Umbilical cord (tissue), 2 donors: Measurements from ENCODE around the gene BTBD17. TPM values are rescaled to one million over a fixed set of nuclear protein-coding genes. Genes with fewer than 3 reads are reported as not detected.
"Not testable (repeated sequence)": the region's sequence is repeated elsewhere in the genome, so short reads cannot be mapped to it uniquely, and the experiment has no call there.

Experiments
- DNase-seq: peaks from one replicate; pipeline ENCODE4 v3.0.0-alpha.2; 2015; ENCODE audit warnings: low spot score
- total RNA-seq: library from RNA; depleted of rRNA; stranded (reverse); fragments of >200 nt; gene quantifications from one replicate; pipeline ENCODE4 v1.2.3, GENCODE V29; 2014; ENCODE audit warnings: low replicate concordance; ENCODE audit not compliant: insufficient read depth

BTBD17 gene, protein sequence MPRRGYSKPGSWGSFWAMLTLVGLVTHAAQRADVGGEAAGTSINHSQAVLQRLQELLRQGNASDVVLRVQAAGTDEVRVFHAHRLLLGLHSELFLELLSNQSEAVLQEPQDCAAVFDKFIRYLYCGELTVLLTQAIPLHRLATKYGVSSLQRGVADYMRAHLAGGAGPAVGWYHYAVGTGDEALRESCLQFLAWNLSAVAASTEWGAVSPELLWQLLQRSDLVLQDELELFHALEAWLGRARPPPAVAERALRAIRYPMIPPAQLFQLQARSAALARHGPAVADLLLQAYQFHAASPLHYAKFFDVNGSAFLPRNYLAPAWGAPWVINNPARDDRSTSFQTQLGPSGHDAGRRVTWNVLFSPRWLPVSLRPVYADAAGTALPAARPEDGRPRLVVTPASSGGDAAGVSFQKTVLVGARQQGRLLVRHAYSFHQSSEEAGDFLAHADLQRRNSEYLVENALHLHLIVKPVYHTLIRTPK
- not detected for total RNA-seq

GRCh38 chr17:74361230-74362068 is at the start of gene BTBD17:
Gene BTBD17, minus strand, starts transcription at chr17:74361868. Its CDS starts 49 bp downstream, at chr17:74361819.
- DNase-seq: no peak

DNA sequence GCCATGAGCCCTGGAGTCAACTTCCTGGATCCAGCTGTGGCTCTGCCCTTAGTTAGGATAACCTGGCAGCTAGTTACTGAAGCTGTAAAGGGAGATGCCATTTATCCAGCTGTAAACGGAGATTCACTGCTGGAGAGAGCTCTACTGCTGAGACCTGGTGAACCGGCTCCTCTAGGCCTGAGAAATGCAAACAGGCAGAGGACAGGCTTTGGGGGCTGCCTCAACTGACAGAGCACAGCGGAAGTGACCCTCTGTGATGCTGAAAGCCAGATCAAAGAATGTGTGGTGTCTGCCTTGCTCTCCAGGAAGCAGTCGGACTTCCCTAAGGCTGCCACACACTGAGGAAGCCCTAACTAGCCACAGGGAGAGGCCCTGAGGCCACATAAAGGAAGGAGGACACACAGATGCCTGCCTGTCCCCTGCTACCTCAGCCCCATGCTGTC is 48.4 kb upstream of the BTBD17 start:
- no peak for DNase-seq

DNA sequence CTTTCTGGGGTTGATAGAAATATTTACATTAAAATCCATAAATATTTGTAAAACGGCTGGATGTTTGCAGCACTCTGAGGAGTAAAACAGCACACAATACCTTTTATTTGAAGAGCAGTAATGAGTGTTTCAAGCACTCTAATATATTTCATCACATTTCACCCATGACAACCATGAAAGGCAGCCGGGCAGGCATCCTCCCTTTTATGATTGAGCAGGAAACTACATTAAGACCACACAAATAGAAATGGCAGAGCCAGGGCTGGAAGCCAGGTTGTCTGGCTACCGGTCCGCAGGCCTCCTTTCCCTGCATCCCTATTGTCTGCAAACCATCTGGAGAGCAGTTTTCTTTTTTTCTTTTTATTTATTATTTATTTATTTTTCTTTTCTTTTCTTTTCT is 47.1 kb upstream of the BTBD17 start:
- no peak for DNase-seq

- no peak for DNase-seq
These were observed 46.6 kb upstream of the BTBD17 start for GRCh38 chr17:74408262-74408661.

GRCh38 chr17:74407384-74407783 is 45.7 kb upstream of the BTBD17 start:
- no peak for DNase-seq

DNA sequence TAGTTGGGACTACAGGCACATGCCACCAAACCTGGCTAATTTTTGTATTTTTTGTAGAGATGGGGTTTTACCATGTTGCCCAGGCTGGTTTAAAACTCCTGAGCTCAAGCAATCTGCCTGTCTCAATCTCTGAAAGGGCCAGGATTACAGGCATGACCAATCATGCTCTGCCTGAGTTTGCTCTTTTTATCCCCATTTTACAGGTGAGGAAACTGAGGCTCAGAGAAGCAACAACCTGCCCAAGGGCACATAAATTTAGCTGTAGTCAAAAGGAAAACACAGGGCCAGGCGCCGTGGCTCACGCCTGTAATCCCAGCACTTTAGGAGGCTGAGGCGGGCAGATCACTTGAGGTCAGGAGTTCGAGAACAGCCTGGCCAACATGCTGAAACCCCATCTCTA is 43.6 kb upstream of the BTBD17 start:
- not testable (repeated sequence) for DNase-seq

- no peak for DNase-seq
These were observed 43.1 kb upstream of the BTBD17 start for GRCh38 chr17:74404789-74405188.

GRCh38 chr17:74404218-74404617 is 42.5 kb upstream of the BTBD17 start:
- no peak for DNase-seq

DNA sequence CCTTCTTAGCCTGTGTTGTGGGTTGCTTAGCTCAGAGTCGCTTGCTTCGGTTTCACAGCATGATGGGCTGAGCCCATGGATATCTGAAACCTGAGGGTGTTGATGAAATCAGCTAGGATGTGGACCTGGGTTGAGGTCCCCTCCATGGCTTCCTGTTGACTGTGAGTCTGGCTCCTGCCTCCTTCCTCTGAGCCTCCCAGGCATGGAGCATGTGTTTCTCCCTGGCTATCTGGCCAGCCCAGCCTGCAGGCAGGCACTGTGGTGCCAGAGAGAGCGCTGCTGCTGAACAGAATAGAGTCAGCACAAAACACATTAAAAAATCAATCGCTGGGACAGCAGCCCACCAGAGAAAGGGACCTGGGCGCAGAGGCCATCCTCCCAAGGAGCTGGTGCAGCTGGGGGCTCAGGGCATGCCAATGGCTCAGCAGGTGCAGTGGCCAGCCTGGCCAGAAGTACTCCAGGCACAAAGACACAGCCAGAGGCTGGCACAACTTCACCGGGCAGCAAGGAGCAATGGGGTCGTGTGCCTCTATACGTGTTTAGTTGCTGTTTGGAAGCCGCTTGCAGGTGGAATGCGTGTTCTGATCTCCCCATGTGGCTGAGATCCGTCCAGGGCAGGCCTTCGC is 42.0 kb upstream of the BTBD17 start:
- no peak for DNase-seq

- DNase-seq: no peak
These were observed 40.4 kb upstream of the BTBD17 start for GRCh38 chr17:74402048-74402447.

DNA sequence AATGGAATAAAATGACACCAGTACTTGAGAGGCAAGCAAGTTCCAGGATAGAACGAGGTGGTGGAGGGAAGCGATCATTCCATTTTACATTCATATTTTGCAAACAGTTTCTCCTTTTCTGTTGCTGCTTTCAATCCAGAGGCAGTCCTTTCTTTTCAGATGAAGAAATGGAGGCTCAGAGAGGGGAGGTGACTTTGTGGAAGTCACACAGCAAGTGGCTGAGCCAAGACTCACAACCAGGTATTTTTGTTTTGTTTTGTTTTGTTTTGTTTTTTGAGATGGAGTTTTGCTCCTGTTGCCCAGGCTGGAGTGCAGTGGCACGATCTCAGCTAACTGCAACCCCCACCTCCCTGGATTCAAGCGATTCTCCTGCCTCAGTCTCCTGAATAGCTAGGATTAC is 34.9 kb upstream of the BTBD17 start:
- no peak for DNase-seq

DNA sequence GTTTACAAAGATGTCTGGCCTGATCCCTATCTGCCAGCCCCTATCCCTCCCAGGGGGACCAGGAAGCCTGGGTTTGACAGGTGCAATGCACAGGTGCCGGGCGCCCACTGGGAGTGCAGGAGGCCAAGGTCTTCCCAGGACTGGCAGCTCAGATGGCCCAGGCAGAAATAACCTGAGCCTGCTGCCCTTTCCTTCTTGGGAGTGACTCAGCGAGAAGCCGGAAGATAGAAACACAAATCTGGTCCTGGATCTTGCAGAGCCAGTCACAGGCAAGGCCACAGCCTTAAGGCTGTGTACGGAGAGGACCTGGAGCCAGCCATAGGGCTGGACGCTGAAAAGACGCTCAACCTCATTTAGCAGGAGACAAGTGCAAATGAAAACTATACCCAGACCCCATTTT is 33.3 kb upstream of the BTBD17 start:
- no peak for DNase-seq

DNA sequence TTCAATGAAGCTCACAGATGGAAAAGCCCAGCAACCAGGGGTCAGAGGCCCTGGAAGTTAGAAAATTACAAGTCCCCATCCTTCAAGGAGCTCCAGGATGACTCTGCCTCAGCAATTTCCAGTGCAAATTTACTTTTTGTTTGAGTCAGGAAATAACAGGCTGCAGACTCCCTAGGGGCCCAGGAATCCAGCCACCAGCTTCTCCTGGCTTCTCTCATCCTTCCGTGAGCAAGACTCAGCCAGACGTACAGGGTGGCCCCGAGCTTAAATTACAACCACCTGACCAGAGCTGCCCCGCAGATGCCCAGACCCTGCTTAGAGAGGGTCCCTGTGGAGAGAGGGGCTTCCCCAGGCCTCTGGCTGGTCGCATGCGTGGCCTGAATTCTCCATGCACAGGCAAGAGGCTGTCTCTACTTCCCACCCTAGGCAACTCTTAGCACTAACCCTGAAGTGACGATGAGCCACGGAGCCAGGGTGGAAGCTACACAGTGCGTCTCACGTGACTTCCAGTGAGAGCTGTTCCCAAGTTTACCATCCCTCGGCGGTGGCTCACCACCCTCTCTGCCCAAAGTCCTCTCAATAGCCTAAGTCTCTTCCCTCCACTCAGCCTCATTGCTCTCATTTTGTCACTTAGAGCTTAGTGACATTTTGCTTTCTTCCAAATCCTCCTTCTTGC is 32.7 kb upstream of the BTBD17 start:
- no peak for DNase-seq

DNA sequence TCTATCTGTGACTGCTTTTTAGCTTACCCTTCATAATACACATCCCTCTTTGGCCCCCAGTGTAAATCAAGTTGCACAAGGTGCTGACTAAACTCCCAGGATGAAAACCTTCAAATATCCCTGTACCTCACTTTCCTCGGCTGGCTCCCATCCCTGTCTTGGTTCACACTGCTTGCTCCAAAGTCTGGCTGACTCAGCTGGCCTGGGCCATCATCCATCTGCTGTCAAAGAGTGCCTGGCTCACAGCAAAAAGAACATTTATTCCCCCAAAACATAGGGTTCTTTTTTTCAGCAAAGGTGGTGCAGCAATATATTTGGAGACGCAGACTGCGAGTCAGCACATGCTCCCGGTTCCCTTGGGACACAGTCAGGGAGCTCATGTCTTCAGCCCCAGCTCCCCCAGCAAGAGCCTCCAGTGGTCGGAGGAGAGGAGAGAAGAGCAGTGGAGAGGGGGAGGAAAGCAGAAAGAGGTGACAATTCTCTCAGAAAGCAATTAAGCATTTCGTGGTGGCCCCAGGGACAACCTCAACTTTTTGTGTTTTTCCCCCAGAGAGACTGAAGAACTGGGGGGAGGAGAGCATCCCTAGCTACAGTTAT is 31.8 kb upstream of the BTBD17 start:
- DNase-seq: peak; percentile 69

GRCh38 chr17:74392848-74393247 is 31.2 kb upstream of the BTBD17 start:
- no peak for DNase-seq

DNA sequence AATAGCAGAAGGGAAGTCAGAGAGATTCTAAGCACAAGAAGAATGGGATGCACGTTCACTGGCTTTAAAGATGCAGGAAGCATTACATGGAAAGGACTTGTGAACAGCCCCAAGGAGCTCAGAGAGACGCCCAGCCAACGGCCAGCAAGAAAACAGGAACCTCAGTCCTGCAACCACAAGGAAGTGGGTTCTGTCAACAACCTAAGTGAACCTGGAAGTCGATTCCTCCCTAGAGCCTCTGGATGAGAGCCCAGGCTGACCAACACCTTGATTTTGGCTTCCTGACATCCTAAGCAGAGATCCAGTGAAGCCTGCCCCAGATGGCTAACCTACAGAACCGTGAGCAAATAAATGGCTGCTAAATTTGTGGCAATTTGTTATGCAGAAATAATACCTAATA is 30.1 kb upstream of the BTBD17 start:
- DNase-seq: no peak

DNA sequence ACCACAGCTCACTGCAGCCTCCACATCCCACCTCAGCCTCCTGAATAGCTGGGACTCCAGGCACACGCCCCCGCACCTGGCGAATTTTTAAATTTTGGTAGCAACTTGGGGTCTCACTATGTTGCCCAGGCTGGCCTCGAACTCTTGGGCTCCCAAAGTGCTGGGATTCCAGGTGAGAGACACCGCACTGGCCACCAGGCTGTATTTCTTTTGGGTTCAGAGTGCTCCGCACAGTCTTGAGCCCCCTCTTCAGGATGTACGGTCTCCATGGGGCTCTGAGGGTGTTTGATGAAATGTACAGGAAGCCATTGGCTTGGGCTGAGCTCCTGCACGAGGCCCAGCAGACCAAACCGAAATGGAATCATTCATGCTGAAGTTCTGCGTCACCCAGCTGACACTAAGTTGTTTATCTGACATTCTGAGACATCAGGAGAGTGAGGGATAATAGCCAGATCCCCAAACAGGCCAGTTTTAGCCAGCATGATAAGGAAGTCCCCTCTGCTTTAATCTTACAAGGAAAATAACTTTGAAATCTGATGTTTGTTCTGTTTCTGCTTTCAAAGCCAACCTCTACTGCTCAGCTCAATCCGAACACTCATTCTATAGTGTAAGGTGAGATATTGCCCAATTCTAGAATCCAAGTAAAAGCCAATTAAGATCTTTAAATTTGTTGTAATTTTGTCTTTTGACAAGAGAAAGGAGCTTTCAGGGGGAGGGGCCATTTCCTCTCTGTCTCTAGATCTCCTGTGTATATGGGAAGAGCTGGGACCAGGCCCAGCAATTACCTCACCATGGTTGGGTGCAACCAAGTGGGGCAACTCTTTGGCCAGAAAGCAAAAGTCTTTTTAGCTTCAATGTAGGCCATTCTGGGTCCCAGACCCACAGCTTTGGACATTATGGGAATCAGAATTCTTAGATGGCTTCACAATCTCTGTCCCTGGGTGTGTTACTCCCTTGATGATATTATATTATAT is 29.3 kb upstream of the BTBD17 start:
- DNase-seq: peak; percentile 91

DNA sequence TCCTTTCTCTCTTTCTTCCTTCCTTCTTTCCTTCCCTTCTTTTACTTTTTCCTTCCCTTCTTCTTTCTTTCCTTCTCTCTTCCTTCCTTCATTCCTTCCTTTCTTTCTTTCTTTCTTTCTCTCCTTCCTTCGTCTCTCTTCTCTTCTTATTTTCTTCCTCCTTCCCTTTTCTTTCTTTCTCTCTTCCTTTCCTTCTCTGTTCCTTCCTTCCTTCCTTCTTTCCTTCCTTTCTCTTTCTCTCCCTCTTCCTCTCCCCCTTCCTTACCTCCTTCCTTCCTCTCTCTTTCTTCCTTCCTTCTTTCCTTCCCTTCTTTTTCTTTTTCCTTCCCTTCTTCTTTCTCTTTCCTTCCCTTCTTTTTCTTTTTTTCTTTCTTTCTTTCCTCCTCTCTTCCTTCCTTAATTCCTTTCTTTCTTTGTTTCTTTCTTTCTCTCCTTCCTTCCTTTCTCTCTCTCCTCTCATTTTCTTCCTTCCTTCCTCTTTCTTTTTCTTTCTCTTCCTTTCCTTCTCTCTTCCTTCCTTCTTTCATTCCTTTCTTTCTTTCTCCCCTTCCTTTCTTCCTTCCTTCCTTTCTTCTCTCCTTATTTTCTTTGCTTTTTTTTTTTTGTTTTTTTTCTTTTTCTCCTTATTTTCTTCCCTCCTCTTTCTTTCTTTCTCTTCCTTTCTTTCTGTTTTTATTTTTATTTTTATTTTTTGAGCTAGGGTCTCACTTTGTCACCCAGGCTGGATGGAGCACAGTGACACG is 28.4 kb upstream of the BTBD17 start:
- no peak for DNase-seq

GRCh38 chr17:74389084-74389753 is 27.6 kb upstream of the BTBD17 start:
- no peak for DNase-seq
